H9 (cell line): Measurements from ENCODE around the gene TENM4. TPM values are rescaled to one million over a fixed set of nuclear protein-coding genes. Genes with fewer than 3 reads are reported as not detected.

Experiments used
- DNase-seq: peaks from one replicate; pipeline ENCODE4 v3.0.0-alpha.2; 2017
- H2AFZ ChIP-seq: one replicate; pipeline ENCODE4 v1.6.1; 2013; ENCODE audit warnings: mild to moderate bottlenecking, low read length, control low read depth, moderate library complexity
- H2AK5ac ChIP-seq: 2 replicates; pipeline ENCODE4 v1.6.1; 2013; ENCODE audit warnings: low read length, control low read depth, mixed read lengths; ENCODE audit not compliant: insufficient read length
- H2BK120ac ChIP-seq: one replicate; pipeline ENCODE4 v1.6.1; 2013; ENCODE audit warnings: low read depth, mild to moderate bottlenecking, low read length, control low read depth, inconsistent platforms; ENCODE audit not compliant: poor library complexity, severe bottlenecking
- H2BK12ac ChIP-seq: 2 replicates; pipeline ENCODE4 v1.6.1; 2013; ENCODE audit warnings: low read length, control low read depth, mixed read lengths, low read depth; ENCODE audit not compliant: insufficient read length
- H2BK15ac ChIP-seq: 2 replicates; pipeline ENCODE4 v1.6.1; 2013; ENCODE audit warnings: low read depth, low read length, control low read depth
- H2BK20ac ChIP-seq: one replicate; pipeline ENCODE4 v1.6.1; 2013; ENCODE audit warnings: low read depth, mild to moderate bottlenecking, low read length, control low read depth, inconsistent platforms; ENCODE audit not compliant: poor library complexity, severe bottlenecking
- H2BK5ac ChIP-seq: 2 replicates; pipeline ENCODE4 v1.6.1; 2013; ENCODE audit warnings: low read length, control low read depth, mixed read lengths; ENCODE audit not compliant: insufficient read length
- H3K14ac ChIP-seq: 2 replicates; pipeline ENCODE4 v1.6.1; 2013; ENCODE audit warnings: low read length, control low read depth; ENCODE audit not compliant: insufficient read depth
- H3K18ac ChIP-seq: 2 replicates; pipeline ENCODE4 v1.6.1; 2013; ENCODE audit warnings: low read depth, mild to moderate bottlenecking, mixed read lengths, low read length, control low read depth; ENCODE audit not compliant: insufficient read length
- H3K23ac ChIP-seq: 2 replicates; pipeline ENCODE4 v1.6.1; 2013; ENCODE audit warnings: low read length, control low read depth, mixed read lengths, low read depth; ENCODE audit not compliant: insufficient read length
- H3K23me2 ChIP-seq: 2 replicates; pipeline ENCODE4 v1.6.1; 2013; ENCODE audit warnings: low read depth, mild to moderate bottlenecking, mixed read lengths, low read length, control low read depth; ENCODE audit not compliant: insufficient read length, poor library complexity, severe bottlenecking
- H3K27ac ChIP-seq: 2 replicates; pipeline ENCODE4 v1.5.1; 2013; ENCODE audit warnings: low read length, control low read depth, mixed read lengths, low read depth; ENCODE audit not compliant: insufficient read length
- H3K27me3 ChIP-seq: 2 replicates; pipeline ENCODE4 v1.6.1; 2013; ENCODE audit warnings: low read length, control low read depth, inconsistent platforms; ENCODE audit not compliant: insufficient read depth
- H3K4ac ChIP-seq: 2 replicates; pipeline ENCODE4 v1.6.1; 2013; ENCODE audit warnings: low read depth, mild to moderate bottlenecking, control low read depth, inconsistent platforms, low read length, moderate library complexity
- H3K4me1 ChIP-seq: 2 replicates; pipeline ENCODE4 v1.6.1; 2013; ENCODE audit warnings: low read length, control low read depth, inconsistent platforms; ENCODE audit not compliant: insufficient read depth
- H3K4me2 ChIP-seq: 2 replicates; pipeline ENCODE4 v1.6.1; 2013; ENCODE audit warnings: low read length, control low read depth, mixed read lengths; ENCODE audit not compliant: insufficient read length, insufficient read depth
- H3K56ac ChIP-seq: 2 replicates; pipeline ENCODE4 v1.6.1; 2013; ENCODE audit warnings: low read depth, mild to moderate bottlenecking, mixed read lengths, low read length, control low read depth; ENCODE audit not compliant: insufficient read length
- H3K79me1 ChIP-seq: 2 replicates; pipeline ENCODE4 v1.6.1; 2013; ENCODE audit warnings: low read depth, mild to moderate bottlenecking, moderate library complexity, low read length, control low read depth, inconsistent platforms; ENCODE audit not compliant: insufficient read depth, poor library complexity, severe bottlenecking
- H3K79me2 ChIP-seq: 2 replicates; pipeline ENCODE4 v1.6.1; 2013; ENCODE audit warnings: low read length, control low read depth, inconsistent platforms; ENCODE audit not compliant: insufficient read depth
- H3K9ac ChIP-seq: 2 replicates; pipeline ENCODE4 v1.6.1; 2013; ENCODE audit warnings: low read length, control low read depth, mixed read lengths; ENCODE audit not compliant: insufficient read length; ENCODE audit errors: extremely low read depth
- H3K9me3 ChIP-seq: one replicate; pipeline ENCODE4 v1.6.1; 2013; ENCODE audit warnings: low read depth, low read length, inconsistent platforms; ENCODE audit not compliant: control insufficient read depth
- H3T11ph ChIP-seq: one replicate; pipeline ENCODE4 v1.6.1; 2013; ENCODE audit warnings: mild to moderate bottlenecking, low read length, control low read depth, inconsistent platforms
- H4K20me1 ChIP-seq: one replicate; pipeline ENCODE4 v1.6.1; 2013; ENCODE audit not compliant: control insufficient read depth, insufficient read length, insufficient read depth
- H4K5ac ChIP-seq: 2 replicates; pipeline ENCODE4 v1.6.1; 2013; ENCODE audit warnings: low read depth, mild to moderate bottlenecking, mixed read lengths, low read length, control low read depth; ENCODE audit not compliant: insufficient read length
- H4K8ac ChIP-seq: replicated peaks from 2 replicates; pipeline ENCODE4 v1.6.1; 2013; ENCODE audit warnings: low read length, control low read depth, mixed read lengths, low read depth; ENCODE audit not compliant: insufficient read length
- H4K91ac ChIP-seq: 2 replicates; pipeline ENCODE4 v1.6.1; 2013; ENCODE audit warnings: low read depth, mild to moderate bottlenecking, moderate library complexity, mixed read lengths, low read length, control low read depth; ENCODE audit not compliant: insufficient read length
- H3K27ac Mint-ChIP-seq, 3 experiments: 2 replicates in 2 of 3; 3 replicates in 1 of 3; pipeline ENCODE4 v1.8.0; 2020 to 2021; ENCODE audit warnings: mixed read lengths in 3 of 3, mild to moderate bottlenecking in 1 of 3, moderate library complexity in 1 of 3
- H3K27me3 Mint-ChIP-seq: 2 replicates; pipeline ENCODE4 v1.8.0; 2021; ENCODE audit warnings: low read depth, mild to moderate bottlenecking, moderate library complexity, mixed read lengths
- H3K36me3 Mint-ChIP-seq, 3 experiments: 2 replicates in 2 of 3; 3 replicates in 1 of 3; pipeline ENCODE4 v1.8.0; 2020 to 2021; ENCODE audit warnings: low read depth in 3 of 3, mixed read lengths in 3 of 3; ENCODE audit not compliant: insufficient read depth in 1 of 3
- H3K4me1 Mint-ChIP-seq, 2 experiments: 2 replicates each; pipeline ENCODE4 v1.8.0; 2020; ENCODE audit warnings: mixed read lengths in 2 of 2
- H3K4me3 Mint-ChIP-seq, 2 experiments: 2 replicates in 1 of 2; 3 replicates in 1 of 2; pipeline ENCODE4 v1.8.0; 2020 to 2021; ENCODE audit warnings: mild to moderate bottlenecking in 2 of 2, mixed read lengths in 2 of 2, moderate library complexity in 1 of 2
- H3K9me3 Mint-ChIP-seq, 2 experiments: 2 replicates in 1 of 2; 3 replicates in 1 of 2; pipeline ENCODE4 v1.8.0; 2020; ENCODE audit warnings: mild to moderate bottlenecking in 2 of 2, mixed read lengths in 2 of 2, moderate library complexity in 1 of 2
- CTCF ChIP-seq: fragments of 200-600 bp; sonication (generic); conservative IDR thresholded peaks from 3 replicates; pipeline ENCODE4 v1.8.0; 2021; ENCODE audit warnings: antibody characterized with exemption, mild to moderate bottlenecking
- WGBS: extraction: QIAGEN DNeasy Blood & Tissue Kit; methylation state at CpG from one replicate; pipeline ENCODE4 v1.1.7; 2013; ENCODE audit warnings: missing lambda C conversion rate, low lambda C conversion rate, mixed read lengths; ENCODE audit not compliant: insufficient read length; ENCODE audit errors: extremely low coverage; 5-methylcytosine and 5-hydroxymethylcytosine counted together
- total RNA-seq: library from RNA; stranded (reverse); gene quantifications from 2 replicates; pipeline ENCODE4 v1.2.1, GENCODE V29; 2021

Gene TENM4
- total RNA-seq, 1 experiment from 2014 or later, result 4.6 TPM

DNA sequence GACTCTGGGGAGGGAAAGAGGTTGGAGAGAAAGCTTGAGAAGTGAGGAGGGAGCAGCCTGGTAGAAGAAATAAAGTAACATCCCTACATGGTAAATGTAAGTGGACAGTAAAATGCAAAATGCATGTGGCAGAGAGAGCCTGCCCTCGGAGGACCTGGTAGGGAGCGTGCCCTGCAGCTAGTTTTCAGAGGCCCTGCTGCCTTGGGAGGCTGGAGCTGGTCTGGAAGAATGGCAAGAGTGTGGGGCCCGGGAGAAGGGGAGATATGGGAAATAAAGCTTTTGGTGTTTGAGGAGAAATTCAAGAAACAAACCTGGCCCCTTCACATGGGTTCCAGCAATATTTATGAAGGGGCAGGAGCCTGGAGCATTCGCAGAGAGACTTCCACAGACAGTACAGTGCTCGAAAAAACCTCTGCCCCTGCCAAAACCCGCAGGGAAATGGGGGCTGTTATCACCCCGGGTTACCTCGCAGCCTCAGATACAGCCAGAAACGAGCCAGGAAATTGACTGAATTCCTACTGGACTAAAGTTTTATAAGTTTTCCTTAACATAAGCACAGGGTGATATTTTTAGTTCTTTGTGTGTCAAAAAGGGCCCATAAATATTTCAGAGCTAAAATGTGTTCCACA, 363.0 kb downstream of the TENM4 start:
- Histone ChIP-seq H3T11ph (no peak overlapping the region), H3K18ac (no peak overlapping the region), H3K23me2 (no peaks in the 10 kb centered on the region), H3K56ac (no peak overlapping the region), H4K8ac (no peak overlapping the region), H4K20me1 (no peaks in the 10 kb centered on the region), H2BK20ac (no peak overlapping the region), H3K4me1 (no peaks in the 10 kb centered on the region; the same call in 1 of the 2 replicates), H3K9me3 (no peaks in the 10 kb centered on the region), H2BK5ac (no peak overlapping the region), H2AK5ac (no peak overlapping the region), H2BK120ac (no peak overlapping the region), H3K27me3 (no peaks in the 10 kb centered on the region), H2BK15ac (no peak overlapping the region), H3K27ac (no peak overlapping the region), H3K79me2 (no peaks in the 10 kb centered on the region), H3K14ac (no peak overlapping the region), H3K4ac (no peak overlapping the region), H2AFZ (no peak overlapping the region), H3K9ac (no peak overlapping the region), H4K5ac (no peak overlapping the region), H4K91ac (no peak overlapping the region), H3K79me1 (no peaks in the 10 kb centered on the region), H2BK12ac (no peak overlapping the region), H3K4me2 (no peak overlapping the region), H3K23ac (no peak overlapping the region)
- no peak for TF ChIP-seq CTCF
- H3K27ac Mint-ChIP-seq, result peak overlapping the region in 1 of 3 experiments; percentile 41; a peak in 2 of 7 replicates
- H3K4me3 Mint-ChIP-seq, result no peak overlapping the region
- H3K4me1 Mint-ChIP-seq, result peaks cover 16 to 35% of the 10 kb centered on the region in 2 experiments
- WGBS, result no CpG with 5 or more reads among the region's 9 CpGs
- peaks cover 4 to 15% (median 7%) of the 10 kb centered on the region in 3 experiments; a peak in 6 of 7 replicates for H3K36me3 Mint-ChIP-seq
- no peak for DNase-seq
- H3K27me3 Mint-ChIP-seq, result no peaks in the 10 kb centered on the region; the same call in 1 of the 2 replicates
- peaks cover 9% of the 10 kb centered on the region in 2 experiments for H3K9me3 Mint-ChIP-seq
